A549 (cell line): ENCODE data around the gene DPYD. TPM values are rescaled to one million over a fixed set of nuclear protein-coding genes. Genes with fewer than 3 reads are reported as not detected.

ENCODE experiments used
- ATAC-seq, 2 experiments: fragments of 200-7000 bp in 1 of 2; fragments of >200 bp in 1 of 2; cut with Nextera tagmentation in 1 of 2; cut with Tn5 transposase in 1 of 2; 3 replicates each; pipeline versions ENCODE4 v1.8.0 to v1.9.1; 2018 to 2020; ENCODE audit warnings: mild to moderate bottlenecking in 1 of 2, moderate library complexity in 1 of 2
- CTCF ChIA-PET: fragments of 300-600 bp; sonication (Branson Sonifier 250); formaldehyde crosslinking; extraction: SDS; loops from one replicate; lab custom pipeline; 2021; ENCODE audit warnings: antibody characterized with exemption, inconsistent platforms; lab: Yijun Ruan, JAX
- POLR2A ChIA-PET: fragments of 350-600 bp; formaldehyde crosslinking; extraction: SDS; loops from one replicate; lab custom pipeline; 2021; ENCODE audit warnings: antibody characterized with exemption, inconsistent platforms; lab: Yijun Ruan, JAX
- DNase-seq, 2 experiments: peaks; one replicate each; pipeline versions ENCODE4 v3.0.0 to v3.0.0-alpha.2; 2011 to 2016; ENCODE audit warnings: low read depth in 1 of 2, low spot score in 1 of 2
- FAIRE-seq: peaks from 2 replicates; lab custom pipeline; 2011; peaks lifted over from hg19 to GRCh38; lab: Jason Lieb, UNC
- H3K27ac ChIP-seq, 2 experiments: fragments of >200 bp; sonication (Bioruptor Twin); formaldehyde crosslinking; 3 replicates each; pipeline ENCODE4 v1.5.1; 2016 to 2017
- H3K4me1 ChIP-seq: fragments of >200 bp; sonication (Bioruptor Twin); formaldehyde crosslinking; 3 replicates; pipeline ENCODE4 v1.6.1; 2016
- H3K4me2 ChIP-seq: fragments of >200 bp; sonication (Bioruptor Twin); formaldehyde crosslinking; 3 replicates; pipeline ENCODE4 v1.6.1; 2016
- H3K4me3 ChIP-seq: fragments of >200 bp; sonication (Bioruptor Twin); formaldehyde crosslinking; 3 replicates; pipeline ENCODE4 v1.5.1; 2016
- H3K9me3 ChIP-seq: fragments of >200 bp; sonication (Bioruptor Twin); formaldehyde crosslinking; 3 replicates; pipeline ENCODE4 v1.6.1; 2016
- ATOH8 ChIP-seq: fragments of 250-450 bp; sonication (Bioruptor Pico); IDR thresholded peaks from 2 replicates; pipeline ENCODE4 v1.5.0; 2020; ENCODE audit warnings: low read depth, mild to moderate bottlenecking, moderate library complexity
- EHMT2 ChIP-seq: fragments of 200-600 bp; sonication (generic); IDR thresholded peaks from 2 replicates; pipeline ENCODE4 v1.6.1; 2016; ENCODE audit warnings: antibody characterized with exemption, low read depth, mild to moderate bottlenecking, moderate library complexity
- ELK1 ChIP-seq: fragments of 150-350 bp; IDR thresholded peaks from 2 replicates; pipeline ENCODE4 v1.6.1; 2014; ENCODE audit warnings: low read depth, mild to moderate bottlenecking, low read length
- EP300 ChIP-seq, 2 experiments: fragments of >200 bp; sonication (Bioruptor Twin); formaldehyde crosslinking; IDR thresholded peaks; 2 replicates in 1 of 2; 3 replicates in 1 of 2; pipeline ENCODE4 v1.6.1; 2016 to 2017
- ESRRA ChIP-seq: fragments of 150-350 bp; IDR thresholded peaks from 2 replicates; pipeline ENCODE4 v1.6.1; 2014; ENCODE audit warnings: mild to moderate bottlenecking, low read length, borderline replicate concordance
- FOSB ChIP-seq: fragments of 250-450 bp; sonication (Bioruptor Pico); IDR thresholded peaks from 2 replicates; pipeline ENCODE4 v1.5.0; 2020; ENCODE audit warnings: mild to moderate bottlenecking, moderate library complexity
- FOSL2 ChIP-seq, 2 experiments: fragments of 450-650 bp in 1 of 2; fragments of >200 bp in 1 of 2; sonication (Bioruptor Twin) in 1 of 2; formaldehyde crosslinking; IDR thresholded peaks; 2 replicates each; pipeline versions ENCODE4 v1.5.0 to v1.6.1; 2016 to 2020; ENCODE audit warnings: mild to moderate bottlenecking in 1 of 2, moderate library complexity in 1 of 2
- HDAC2 ChIP-seq: fragments of 200-600 bp; sonication (generic); IDR thresholded peaks from 2 replicates; pipeline ENCODE4 v1.6.1; 2016
- KDM1A ChIP-seq: fragments of 200-600 bp; sonication (generic); IDR thresholded peaks from 2 replicates; pipeline ENCODE4 v1.6.1; 2016; ENCODE audit warnings: low read depth, mild to moderate bottlenecking
- MAFK ChIP-seq: fragments of 450-650 bp; IDR thresholded peaks from 2 replicates; pipeline ENCODE4 v1.6.1; 2014; ENCODE audit not compliant: partially characterized antibody
- MYC ChIP-seq: IDR thresholded peaks from 2 replicates; pipeline ENCODE4 v1.6.1; 2012; ENCODE audit warnings: mild to moderate bottlenecking, inconsistent platforms, low read length, improper control_type of control experiment, borderline replicate concordance
- NPAS2 ChIP-seq: fragments of 250-450 bp; sonication (Bioruptor Pico); IDR thresholded peaks from 2 replicates; pipeline ENCODE4 v1.8.0; 2022; ENCODE audit warnings: mild to moderate bottlenecking, moderate library complexity, borderline replicate concordance
- NR3C1 ChIP-seq: fragments of >200 bp; sonication (Bioruptor Twin); formaldehyde crosslinking; IDR thresholded peaks from 3 replicates; pipeline ENCODE4 v1.6.1; 2017
- PHF8 ChIP-seq: fragments of 200-600 bp; sonication (generic); IDR thresholded peaks from 2 replicates; pipeline ENCODE4 v1.6.1; 2016; ENCODE audit warnings: low read depth, mild to moderate bottlenecking, antibody characterized with exemption, moderate library complexity, borderline replicate concordance
- RAD21 ChIP-seq, 2 experiments: fragments of >200 bp in 1 of 2; sonication (Bioruptor Twin) in 1 of 2; formaldehyde crosslinking in 1 of 2; IDR thresholded peaks in 1 of 2; conservative IDR thresholded peaks in 1 of 2; 2 replicates in 1 of 2; 3 replicates in 1 of 2; pipeline ENCODE4 v1.6.1; 2012 to 2018; ENCODE audit warnings: inconsistent platforms in 1 of 2
- RARB ChIP-seq: fragments of 250-450 bp; sonication (Bioruptor Pico); IDR thresholded peaks from 2 replicates; pipeline ENCODE4 v1.8.0; 2021; ENCODE audit warnings: mild to moderate bottlenecking, moderate library complexity
- REST ChIP-seq: fragments of 200-600 bp; sonication (generic); IDR thresholded peaks from 2 replicates; pipeline ENCODE4 v1.6.1; 2016; ENCODE audit warnings: antibody characterized with exemption, mild to moderate bottlenecking, moderate library complexity
- RFX5 ChIP-seq: fragments of 450-650 bp; IDR thresholded peaks from 2 replicates; pipeline ENCODE4 v1.7.1; 2014; ENCODE audit warnings: antibody characterized with exemption, mild to moderate bottlenecking, moderate library complexity
- RNF2 ChIP-seq: fragments of 200-600 bp; sonication (generic); IDR thresholded peaks from 2 replicates; pipeline ENCODE4 v1.6.1; 2016; ENCODE audit warnings: low read depth, mild to moderate bottlenecking, antibody characterized with exemption, moderate library complexity, borderline replicate concordance
- TP53 ChIP-seq: fragments of 250-450 bp; sonication (Bioruptor Pico); IDR thresholded peaks from 2 replicates; pipeline ENCODE4 v1.5.0; 2021; ENCODE audit warnings: mild to moderate bottlenecking, moderate library complexity
- USF2 ChIP-seq: fragments of 450-650 bp; IDR thresholded peaks from 2 replicates; pipeline ENCODE4 v1.6.1; 2014; ENCODE audit warnings: antibody characterized with exemption
- ZC3H11A ChIP-seq: fragments of 450-650 bp; IDR thresholded peaks from 2 replicates; pipeline ENCODE4 v1.6.1; 2014; ENCODE audit warnings: antibody characterized with exemption, mild to moderate bottlenecking
- ZFP36 ChIP-seq: fragments of 450-650 bp; IDR thresholded peaks from 2 replicates; pipeline ENCODE4 v1.6.1; 2014; ENCODE audit warnings: borderline replicate concordance; ENCODE audit not compliant: partially characterized antibody
- ZNF302 ChIP-seq: fragments of 250-450 bp; sonication (Bioruptor Pico); IDR thresholded peaks from 2 replicates; pipeline ENCODE4 v1.9.0; 2021; ENCODE audit warnings: inconsistent platforms, mild to moderate bottlenecking, moderate library complexity
- ZSCAN20 ChIP-seq: fragments of 250-450 bp; sonication (Bioruptor Pico); IDR thresholded peaks from 2 replicates; pipeline ENCODE4 v1.8.0; 2022; ENCODE audit warnings: mild to moderate bottlenecking, moderate library complexity
- WGBS: methylation state at CpG from one replicate; pipeline ENCODE4 v1.1.6; 2017; ENCODE audit errors: missing lambda C conversion rate; 5-methylcytosine and 5-hydroxymethylcytosine counted together
- polyA plus RNA-seq, 4 experiments: library from polyadenylated mRNA; depleted of rRNA in 3 of 4; stranded (reverse); fragments of >200 nt; fragmentation: RNase III in 1 of 4; extraction: RNeasy Plus Mini Kit Qiagen cat#74134 plus additional on column Dnase treatment in 1 of 4; gene quantifications; 2 replicates in 3 of 4; 3 replicates in 1 of 4; pipeline ENCODE4 v1.2.3, GENCODE V29; 2011 to 2017

The DPYD gene
- polyA plus RNA-seq, 2 of the 4 experiments (the other 2 are of a cell fraction): 5.9 to 7.5 TPM

- 26% methylated on average over 1 of the region's 1 CpG for WGBS
- no peak for DNase-seq
- Histone ChIP-seq H3K4me1 (no peaks in the 10 kb centered on the region), H3K27ac (no peak overlapping the region), H3K9me3 (no peaks in the 10 kb centered on the region), H3K4me2 (no peak overlapping the region), H3K4me3 (no peak overlapping the region)
- FAIRE-seq: no peak
- ChIA-PET CTCF (no interaction called here), POLR2A (no interaction called here)
- no peak for ATAC-seq
- TF ChIP-seq RFX5: no peak
- no peak for TF ChIP-seq RAD21 (conservative IDR thresholded peaks at IDR 0.05 in 1 of 2, IDR thresholded peaks at IDR 0.05 in 1 of 2)
- TF ChIP-seq RARB (CRISPR knock-in tag): no peak
- no peak for TF ChIP-seq ZSCAN20
- no peak for TF ChIP-seq ATOH8 (CRISPR knock-in tag)
- TF ChIP-seq KDM1A: no peak
- TF ChIP-seq USF2: no peak
- TF ChIP-seq ZC3H11A: no peak
- TF ChIP-seq NPAS2 (CRISPR knock-in tag): no peak
- no peak for TF ChIP-seq EP300 (IDR thresholded peaks at IDR 0.05)
- TF ChIP-seq MAFK: no peak
- TF ChIP-seq FOSL2 (IDR thresholded peaks at IDR 0.05): no peak
- TF ChIP-seq FOSL2 (CRISPR knock-in tag; IDR thresholded peaks at IDR 0.05): no peak
- no peak for TF ChIP-seq ESRRA
- no peak for TF ChIP-seq ZFP36
- TF ChIP-seq ZNF302 (CRISPR knock-in tag): no peak
- TF ChIP-seq RNF2: no peak
Measured at GRCh38 chr1:97806996-97807520, 113.8 kb downstream of the DPYD start.

GRCh38 chr1:97806326-97806725 lies 114.5 kb downstream of the DPYD start:
- H3K27ac ChIP-seq: no peak overlapping the region
- POLR2A ChIA-PET: no interaction called here
- TF ChIP-seq PHF8 (no peak), MYC (no peak), ZSCAN20 (no peak), KDM1A (no peak), EHMT2 (no peak), FOSB (CRISPR knock-in tag) (no peak), ELK1 (no peak), REST (no peak), RFX5 (no peak), NR3C1 (no peak), HDAC2 (no peak), TP53 (CRISPR knock-in tag) (no peak)
- TF ChIP-seq, all 56 proteins: peak for 0
- H3K4me2 ChIP-seq: no peak overlapping the region
- no peak for FAIRE-seq
- no peaks in the 10 kb centered on the region for H3K9me3 ChIP-seq
- CTCF ChIA-PET: no interaction called here
- H3K4me1 ChIP-seq: no peaks in the 10 kb centered on the region
- H3K4me3 ChIP-seq: no peak overlapping the region
- no peak for DNase-seq
- 0% methylated on average over 1 of the region's 1 CpG for WGBS
- no peak for ATAC-seq
